ENCODE results near the gene DAAM1.

The DAAM1 gene

GRCh38 chr14:59271256-59271655 lies 82.8 kb downstream of the DAAM1 start:
- H3K36me3 Mint-ChIP-seq (ENCODE audit: low read depth), result peaks cover 19% of the 10 kb centered on the region

GRCh38 chr14:59271734-59272133 lies 83.3 kb downstream of the DAAM1 start:
- Mint-ChIP-seq H3K36me3 (ENCODE audit: low read depth) (peaks cover 15% of the 10 kb centered on the region), H3K9me3 (no peaks in the 10 kb centered on the region), H3K4me3 (no peak overlapping the region), H3K27ac (no peak overlapping the region), H3K27me3 (no peaks in the 10 kb centered on the region), H3K4me1 (ENCODE audit: low read depth) (peaks cover 33% of the 10 kb centered on the region)
- DNase-seq, result no peak

More at GRCh38 chr14:59271256-59271655, 82.8 kb downstream of the DAAM1 start:
- Mint-ChIP-seq H3K27ac (no peak overlapping the region), H3K4me1 (ENCODE audit: low read depth) (peaks cover 34% of the 10 kb centered on the region), H3K9me3 (no peaks in the 10 kb centered on the region), H3K27me3 (no peaks in the 10 kb centered on the region), H3K4me3 (no peak overlapping the region)
- no peak for DNase-seq

- Mint-ChIP-seq H3K4me3 (no peak overlapping the region), H3K36me3 (ENCODE audit: low read depth) (peaks cover 12% of the 10 kb centered on the region), H3K4me1 (ENCODE audit: low read depth) (peaks cover 27% of the 10 kb centered on the region), H3K27ac (no peak overlapping the region), H3K9me3 (no peaks in the 10 kb centered on the region), H3K27me3 (no peaks in the 10 kb centered on the region)
- DNase-seq, result no peak
These were observed 84.2 kb downstream of the DAAM1 start for GRCh38 chr14:59272633-59273032.

GRCh38 chr14:59273737-59274136 lies 85.3 kb downstream of the DAAM1 start:
- H3K27me3 Mint-ChIP-seq, result no peaks in the 10 kb centered on the region
- peaks cover 25% of the 10 kb centered on the region for H3K4me1 Mint-ChIP-seq (ENCODE audit: low read depth)
- peaks cover 6% of the 10 kb centered on the region for H3K36me3 Mint-ChIP-seq (ENCODE audit: low read depth)
- DNase-seq, result no peak
- H3K4me3 Mint-ChIP-seq, result no peak overlapping the region
- H3K9me3 Mint-ChIP-seq, result no peaks in the 10 kb centered on the region
- H3K27ac Mint-ChIP-seq, result no peak overlapping the region

GRCh38 chr14:59274991-59275391 lies 86.5 kb downstream of the DAAM1 start:
- H3K4me3 Mint-ChIP-seq, result no peak overlapping the region

GRCh38 chr14:59275668-59276067 lies 87.2 kb downstream of the DAAM1 start:
- Mint-ChIP-seq H3K4me3 (no peak overlapping the region), H3K36me3 (ENCODE audit: low read depth) (peaks cover 4% of the 10 kb centered on the region), H3K27me3 (no peaks in the 10 kb centered on the region), H3K4me1 (ENCODE audit: low read depth) (peaks cover 25% of the 10 kb centered on the region), H3K27ac (peak overlapping the region; percentile 26), H3K9me3 (no peaks in the 10 kb centered on the region)
- no peak for DNase-seq

More at GRCh38 chr14:59274991-59275391, 86.5 kb downstream of the DAAM1 start:
- Mint-ChIP-seq H3K27ac (peak overlapping the region; percentile 59), H3K36me3 (ENCODE audit: low read depth) (peaks cover 3% of the 10 kb centered on the region), H3K27me3 (no peaks in the 10 kb centered on the region), H3K4me1 (ENCODE audit: low read depth) (peaks cover 25% of the 10 kb centered on the region), H3K9me3 (no peaks in the 10 kb centered on the region)
- DNase-seq, result no peak

- no peak for DNase-seq
- H3K9me3 Mint-ChIP-seq, result no peaks in the 10 kb centered on the region
- H3K36me3 Mint-ChIP-seq (ENCODE audit: low read depth), result peaks cover 9% of the 10 kb centered on the region
- H3K27me3 Mint-ChIP-seq, result no peaks in the 10 kb centered on the region
- no peak overlapping the region for H3K27ac Mint-ChIP-seq
- no peak overlapping the region for H3K4me3 Mint-ChIP-seq
- peaks cover 25% of the 10 kb centered on the region for H3K4me1 Mint-ChIP-seq (ENCODE audit: low read depth)
These were observed 87.8 kb downstream of the DAAM1 start for GRCh38 chr14:59276235-59276634.

- Mint-ChIP-seq H3K4me1 (ENCODE audit: low read depth) (peaks cover 25% of the 10 kb centered on the region), H3K27ac (no peak overlapping the region), H3K36me3 (ENCODE audit: low read depth) (peaks cover 12% of the 10 kb centered on the region), H3K9me3 (no peaks in the 10 kb centered on the region), H3K4me3 (no peak overlapping the region), H3K27me3 (no peaks in the 10 kb centered on the region)
- no peak for DNase-seq
These were observed 89.2 kb downstream of the DAAM1 start for GRCh38 chr14:59277659-59278058.

- Mint-ChIP-seq H3K27ac (no peak overlapping the region), H3K9me3 (no peaks in the 10 kb centered on the region), H3K36me3 (ENCODE audit: low read depth) (peaks cover 12% of the 10 kb centered on the region), H3K4me3 (no peak overlapping the region), H3K4me1 (ENCODE audit: low read depth) (peaks cover 25% of the 10 kb centered on the region), H3K27me3 (no peaks in the 10 kb centered on the region)
- no peak for DNase-seq
These were observed 89.6 kb downstream of the DAAM1 start for GRCh38 chr14:59278111-59278510.

GRCh38 chr14:59280961-59281360 lies 92.5 kb downstream of the DAAM1 start:
- peaks cover 19% of the 10 kb centered on the region for H3K36me3 Mint-ChIP-seq (ENCODE audit: low read depth)
- H3K27ac Mint-ChIP-seq, result no peak overlapping the region

GRCh38 chr14:59281609-59282377 lies 93.3 kb downstream of the DAAM1 start:
- DNase-seq, result no peak
- Mint-ChIP-seq H3K4me3 (no peak overlapping the region), H3K9me3 (peaks cover 22% of the 10 kb centered on the region), H3K36me3 (ENCODE audit: low read depth) (peaks cover 19% of the 10 kb centered on the region), H3K27ac (no peak overlapping the region), H3K4me1 (ENCODE audit: low read depth) (no peaks in the 10 kb centered on the region), H3K27me3 (no peaks in the 10 kb centered on the region)

More at GRCh38 chr14:59280961-59281360, 92.5 kb downstream of the DAAM1 start:
- Mint-ChIP-seq H3K4me1 (ENCODE audit: low read depth) (peaks cover 7% of the 10 kb centered on the region), H3K9me3 (peaks cover 22% of the 10 kb centered on the region), H3K4me3 (no peak overlapping the region), H3K27me3 (no peaks in the 10 kb centered on the region)
- DNase-seq, result no peak

- Mint-ChIP-seq H3K36me3 (ENCODE audit: low read depth) (peaks cover 19% of the 10 kb centered on the region), H3K27me3 (no peaks in the 10 kb centered on the region), H3K4me1 (ENCODE audit: low read depth) (no peaks in the 10 kb centered on the region), H3K27ac (no peak overlapping the region), H3K4me3 (no peak overlapping the region), H3K9me3 (peaks cover 22% of the 10 kb centered on the region)
- DNase-seq, result no peak
These were observed 93.9 kb downstream of the DAAM1 start for GRCh38 chr14:59282378-59282765.

GRCh38 chr14:59283361-59283760 lies 94.9 kb downstream of the DAAM1 start:
- H3K4me1 Mint-ChIP-seq (ENCODE audit: low read depth), result peaks cover under 1% of the 10 kb centered on the region
- peaks cover 19% of the 10 kb centered on the region for H3K36me3 Mint-ChIP-seq (ENCODE audit: low read depth)
- DNase-seq, result no peak
- H3K27ac Mint-ChIP-seq, result no peak overlapping the region
- peaks cover 23% of the 10 kb centered on the region for H3K9me3 Mint-ChIP-seq
- no peak overlapping the region for H3K4me3 Mint-ChIP-seq
- no peaks in the 10 kb centered on the region for H3K27me3 Mint-ChIP-seq

GRCh38 chr14:59284059-59284458 lies 95.6 kb downstream of the DAAM1 start:
- Mint-ChIP-seq H3K36me3 (ENCODE audit: low read depth) (peaks cover 21% of the 10 kb centered on the region), H3K9me3 (peaks cover 26% of the 10 kb centered on the region), H3K27me3 (no peaks in the 10 kb centered on the region), H3K4me3 (no peak overlapping the region), H3K4me1 (ENCODE audit: low read depth) (peaks cover 4% of the 10 kb centered on the region), H3K27ac (no peak overlapping the region)
- DNase-seq, result no peak

- Mint-ChIP-seq H3K36me3 (ENCODE audit: low read depth) (peaks cover 25% of the 10 kb centered on the region), H3K4me3 (no peak overlapping the region), H3K27me3 (no peaks in the 10 kb centered on the region), H3K4me1 (ENCODE audit: low read depth) (peaks cover 12% of the 10 kb centered on the region), H3K9me3 (peaks cover 4% of the 10 kb centered on the region), H3K27ac (no peak overlapping the region)
- DNase-seq, result no peak
These were observed 103.6 kb downstream of the DAAM1 start for GRCh38 chr14:59292028-59292427.
